ENCODE measurements around the gene ATP13A3.

The ATP13A3 gene

GRCh38 chr3:194390835-194391234, 96.0 kb downstream of the ATP13A3 start:
- DNase-seq: no peak

- DNase-seq: no peak
Observed at GRCh38 chr3:194389269-194389668, 97.5 kb downstream of the ATP13A3 start.

GRCh38 chr3:194387926-194388418, 98.8 kb downstream of the ATP13A3 start:
- no peak for DNase-seq

- no peak for DNase-seq
Observed at GRCh38 chr3:194387276-194387675, 99.5 kb downstream of the ATP13A3 start.

GRCh38 chr3:194386648-194387047, 100.2 kb downstream of the ATP13A3 start:
- no peak for DNase-seq

- DNase-seq: no peak
Observed at GRCh38 chr3:194386066-194386465, 100.7 kb downstream of the ATP13A3 start.

- no peak for DNase-seq
Observed at GRCh38 chr3:194384569-194385001, 102.2 kb downstream of the ATP13A3 start.

- DNase-seq: no peak
Observed at GRCh38 chr3:194384156-194384555, 102.6 kb downstream of the ATP13A3 start.

GRCh38 chr3:194383276-194383940, 103.4 kb downstream of the ATP13A3 start:
- DNase-seq: no peak

GRCh38 chr3:194382892-194383223, 103.9 kb downstream of the ATP13A3 start:
- no peak for DNase-seq

- no peak for DNase-seq
Observed at GRCh38 chr3:194382196-194382891, 104.5 kb downstream of the ATP13A3 start.

GRCh38 chr3:194381460-194381875, 105.3 kb downstream of the ATP13A3 start:
- no peak for DNase-seq

GRCh38 chr3:194380326-194380725, 106.5 kb downstream of the ATP13A3 start:
- DNase-seq: no peak

GRCh38 chr3:194379651-194380050, 107.2 kb downstream of the ATP13A3 start:
- no peak for DNase-seq

- DNase-seq: no peak
Observed at GRCh38 chr3:194379231-194379630, 107.6 kb downstream of the ATP13A3 start.

- DNase-seq: no peak
Observed at GRCh38 chr3:194377708-194378107, 109.1 kb downstream of the ATP13A3 start.

- DNase-seq: no peak
Observed at GRCh38 chr3:194376241-194376560, 110.6 kb downstream of the ATP13A3 start.

- no peak for DNase-seq
Observed at GRCh38 chr3:194375473-194376240, 111.1 kb downstream of the ATP13A3 start.

- no peak for DNase-seq
Observed at GRCh38 chr3:194374935-194375334, 111.9 kb downstream of the ATP13A3 start.

GRCh38 chr3:194373899-194374298, 112.9 kb downstream of the ATP13A3 start:
- no peak for DNase-seq

- DNase-seq: no peak
Observed at GRCh38 chr3:194373028-194373427, 113.8 kb downstream of the ATP13A3 start.

- DNase-seq: no peak
Observed at GRCh38 chr3:194370753-194371152, 116.0 kb downstream of the ATP13A3 start.

GRCh38 chr3:194369522-194370279, 117.1 kb downstream of the ATP13A3 start, which contains the start of gene LRRC15:
LRRC15 (minus strand) TSS chr3:194369743; CDS start chr3:194361043, 8,700 bp downstream.
- no peak for DNase-seq
